Measurements from ENCODE around the gene RAC3. TPM values are rescaled to one million over a fixed set of nuclear protein-coding genes. Genes with fewer than 3 reads are reported as not detected.

The RAC3 gene
- total RNA-seq, 4 donors from 2014 or later, result 5.2 to 28.3 (median 14.6) TPM

- TF ChIP-seq CTCF (IDR thresholded peaks at IDR 0.05; ENCODE audit: low read depth), result no peak
These were observed 1.4 kb upstream of the RAC3 start for GRCh38 chr17:82029990-82030469.

GRCh38 chr17:82030470-82031302, 792 bp upstream of the RAC3 start:
- TF ChIP-seq CTCF (IDR thresholded peaks at IDR 0.05; ENCODE audit: low read depth), result no peak

GRCh38 chr17:82031885-82032627, 578 bp downstream of the RAC3 start:
- no peak for TF ChIP-seq CTCF (IDR thresholded peaks at IDR 0.05; ENCODE audit: low read depth)

- no peak for TF ChIP-seq CTCF (IDR thresholded peaks at IDR 0.05; ENCODE audit: low read depth)
These were observed 2.0 kb downstream of the RAC3 start for GRCh38 chr17:82033359-82034085.

- no peak for TF ChIP-seq CTCF (IDR thresholded peaks at IDR 0.05; ENCODE audit: low read depth)
These were observed 3.0 kb downstream of the RAC3 start for GRCh38 chr17:82034371-82035011.

GRCh38 chr17:82035488-82035887, 4.0 kb downstream of the RAC3 start:
- TF ChIP-seq CTCF (IDR thresholded peaks at IDR 0.05; ENCODE audit: low read depth), result no peak

All from subcutaneous adipose tissue (tissue), 4 donors.